C1 segment of cervical spinal cord (tissue), 14 donors: ENCODE data around the gene BRMS1.
"Not testable (repeated sequence)": the region's sequence is repeated elsewhere in the genome, so short reads cannot be mapped to it uniquely, and the experiment has no call there.

ENCODE experiments used
- DNase-seq, 14 donors: peaks; one replicate each; lab custom pipeline; 2025; lab: John Stamatoyannopoulos, UW

The BRMS1 gene

DNA sequence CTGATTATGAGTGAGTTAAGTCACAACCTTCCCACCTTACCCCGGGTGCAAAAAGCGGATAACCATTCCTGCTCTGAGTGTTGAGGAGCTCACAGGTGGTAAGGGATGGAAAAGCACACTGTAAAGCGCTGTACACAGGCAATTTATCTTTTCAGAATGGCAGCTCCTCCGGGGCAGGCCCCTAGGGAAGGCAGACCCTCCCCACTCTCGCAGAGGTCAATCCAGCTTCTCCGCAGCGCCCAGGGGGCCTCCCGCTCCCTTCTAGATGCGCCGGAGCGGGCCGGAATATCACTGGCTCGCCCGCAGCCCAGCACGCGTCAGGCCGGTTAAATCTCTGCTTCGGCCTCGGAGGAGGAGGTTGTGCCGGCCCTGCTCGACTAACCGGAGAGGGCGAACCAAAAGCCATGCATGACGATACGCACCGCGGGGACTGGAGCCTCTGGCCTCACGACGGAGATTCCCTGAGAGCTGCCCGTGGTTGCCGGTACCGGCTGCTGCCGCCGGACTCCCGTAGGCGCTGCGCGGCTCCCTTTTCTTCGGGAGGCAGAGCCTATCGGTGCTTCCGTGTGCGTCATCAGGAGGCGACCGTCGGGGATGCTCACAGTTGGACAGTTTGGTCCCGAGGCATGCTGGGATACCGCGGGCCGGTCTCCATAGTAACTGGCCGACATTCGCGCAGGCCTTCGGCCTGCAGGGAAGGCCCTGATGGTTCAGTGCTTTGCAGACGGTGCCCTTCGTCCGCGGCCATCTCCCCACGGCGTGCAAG is at the start of gene BRMS1:
Gene BRMS1 (minus strand): TSS at position 555 of the 766 bp plus-strand sequence. CDS start 2,870 bp downstream, outside the sequence.
- DNase-seq: peak; percentile 63 to 97 (median 92)

DNA sequence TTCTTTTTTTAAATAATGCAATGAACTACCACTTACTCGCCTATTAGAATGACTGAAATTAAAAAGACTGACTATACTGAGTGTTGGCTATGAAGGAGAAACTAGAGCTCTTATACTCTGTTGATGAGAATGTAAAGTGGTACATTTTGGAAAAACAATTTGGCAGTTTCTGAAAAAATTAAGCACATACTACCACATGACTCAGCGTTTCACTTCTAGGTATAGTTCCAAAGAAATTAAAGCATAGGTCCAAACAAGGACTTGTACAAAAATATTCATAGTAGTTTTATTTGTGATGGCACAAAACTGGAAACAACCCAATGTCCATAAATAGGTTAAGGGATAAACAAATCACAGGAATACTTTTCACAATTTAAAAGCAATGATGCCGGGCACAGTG is 49.0 kb upstream of the BRMS1 start:
- DNase-seq: no peak

DNA sequence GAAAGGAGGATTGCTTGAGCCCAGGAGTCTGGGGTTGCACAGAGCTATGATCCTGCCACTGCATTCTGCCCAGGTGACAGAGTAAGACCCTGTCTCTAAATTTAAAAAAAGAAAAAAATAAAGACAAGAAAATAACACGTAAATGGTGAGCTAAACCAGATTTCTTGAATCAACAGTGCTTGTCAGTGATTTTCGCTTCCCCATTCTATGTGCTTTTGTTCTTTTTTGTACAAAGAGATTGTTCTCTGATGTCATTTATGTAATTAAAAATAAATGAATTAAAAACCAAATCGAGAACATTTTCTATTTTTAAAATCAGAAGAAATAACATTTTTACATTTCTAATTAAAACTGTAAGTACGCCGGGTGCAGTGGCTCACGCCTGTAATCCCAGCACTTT is 46.4 kb upstream of the BRMS1 start:
- DNase-seq: no peak

- peak in 2 of 14 donors; percentile 9 to 20 for DNase-seq
Measured at GRCh38 chr11:66388780-66389386, 44.0 kb upstream of the BRMS1 start.

GRCh38 chr11:66386171-66387069 is 41.5 kb upstream of the BRMS1 start:
- DNase-seq: peak in 11 of 14 donors; percentile 24 to 85 (median 64)

DNA sequence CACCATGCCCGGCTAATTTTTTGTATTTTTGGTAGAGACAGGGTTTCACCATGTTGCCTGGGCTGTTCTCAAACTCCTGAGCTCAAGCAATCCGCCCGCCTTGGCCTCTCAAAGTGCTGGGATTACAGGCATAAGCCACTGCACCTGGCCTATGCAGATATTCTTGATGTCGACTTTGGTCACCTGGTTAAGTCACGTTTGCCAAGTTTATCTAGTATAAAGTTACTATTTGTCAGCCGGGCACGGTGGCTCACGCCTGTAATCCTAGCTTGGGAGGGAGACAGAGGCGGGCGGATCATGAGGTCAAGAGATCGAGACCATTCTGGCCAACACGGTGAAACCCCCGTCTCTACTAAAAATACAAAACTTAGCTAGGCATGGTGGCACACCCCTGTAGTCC is 39.4 kb upstream of the BRMS1 start:
- not testable (repeated sequence) for DNase-seq

DNA sequence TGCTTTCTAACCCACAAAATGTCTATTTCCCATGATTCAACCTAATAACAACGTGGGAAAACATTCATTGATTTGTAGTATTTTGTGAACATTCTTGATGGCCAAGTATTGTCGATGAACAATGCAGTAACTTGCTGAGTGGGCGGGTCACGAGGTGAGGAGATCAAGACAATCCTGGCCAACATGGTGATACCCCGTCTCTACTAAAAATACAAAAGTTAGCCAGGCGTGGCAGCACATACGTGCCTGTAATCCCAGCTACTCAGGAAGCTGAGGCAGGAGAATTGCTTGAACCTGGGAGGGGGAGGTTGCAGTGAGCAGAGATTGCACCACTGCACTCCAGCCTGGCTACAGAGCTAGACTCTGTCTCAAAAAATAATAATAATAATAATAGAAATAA is 35.4 kb upstream of the BRMS1 start:
- not testable (repeated sequence) for DNase-seq

DNA sequence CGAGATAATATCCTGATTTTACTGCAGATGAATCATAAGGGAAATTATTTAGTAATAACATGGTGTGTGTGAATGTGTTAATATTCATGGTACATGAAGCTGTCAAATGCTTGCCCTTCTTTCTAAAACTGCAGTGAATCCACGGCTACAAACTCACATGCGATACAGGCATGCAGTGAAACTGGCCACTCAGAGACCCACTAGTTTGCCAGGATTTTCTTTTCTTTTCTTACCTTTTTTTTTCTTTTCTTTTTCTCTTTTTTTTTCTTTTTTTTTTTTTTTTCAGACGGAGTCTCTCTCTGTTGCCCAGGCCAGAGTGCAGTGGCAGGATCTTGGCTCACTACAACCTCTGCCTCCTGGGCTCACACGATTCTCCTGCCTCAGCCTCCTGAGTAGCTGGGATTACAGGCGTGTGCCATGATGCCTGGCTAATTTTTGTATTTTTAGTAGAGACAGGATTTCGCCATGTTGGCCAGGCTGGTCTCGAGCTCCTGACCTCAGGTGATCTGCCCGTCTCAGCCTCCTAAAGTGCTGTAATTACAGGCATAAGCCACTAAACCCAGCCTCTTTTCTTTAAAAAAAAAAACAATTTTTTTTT is 28.9 kb upstream of the BRMS1 start:
- not testable (repeated sequence) for DNase-seq

DNA sequence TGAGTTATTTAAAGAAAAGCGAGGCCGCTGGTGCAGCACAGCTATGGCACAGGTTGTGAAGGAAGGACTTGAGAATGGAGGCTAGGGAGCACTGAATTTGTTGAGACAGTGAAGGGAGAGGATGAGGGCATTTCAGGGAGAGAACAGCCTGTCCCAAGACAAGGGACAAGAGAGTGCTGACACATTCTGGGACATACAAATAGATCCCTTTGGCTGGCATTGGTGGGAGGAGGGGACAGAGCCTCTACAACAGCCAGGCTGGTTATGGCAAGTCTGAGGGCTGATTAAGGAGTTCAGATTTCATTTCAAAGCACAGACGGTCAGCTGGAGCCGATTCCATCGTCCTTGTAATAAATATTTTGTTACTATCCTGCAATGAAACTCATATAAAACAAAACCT is 28.4 kb upstream of the BRMS1 start:
- DNase-seq: peak in 5 of 14 donors; percentile 1 to 66 (median 37)

DNA sequence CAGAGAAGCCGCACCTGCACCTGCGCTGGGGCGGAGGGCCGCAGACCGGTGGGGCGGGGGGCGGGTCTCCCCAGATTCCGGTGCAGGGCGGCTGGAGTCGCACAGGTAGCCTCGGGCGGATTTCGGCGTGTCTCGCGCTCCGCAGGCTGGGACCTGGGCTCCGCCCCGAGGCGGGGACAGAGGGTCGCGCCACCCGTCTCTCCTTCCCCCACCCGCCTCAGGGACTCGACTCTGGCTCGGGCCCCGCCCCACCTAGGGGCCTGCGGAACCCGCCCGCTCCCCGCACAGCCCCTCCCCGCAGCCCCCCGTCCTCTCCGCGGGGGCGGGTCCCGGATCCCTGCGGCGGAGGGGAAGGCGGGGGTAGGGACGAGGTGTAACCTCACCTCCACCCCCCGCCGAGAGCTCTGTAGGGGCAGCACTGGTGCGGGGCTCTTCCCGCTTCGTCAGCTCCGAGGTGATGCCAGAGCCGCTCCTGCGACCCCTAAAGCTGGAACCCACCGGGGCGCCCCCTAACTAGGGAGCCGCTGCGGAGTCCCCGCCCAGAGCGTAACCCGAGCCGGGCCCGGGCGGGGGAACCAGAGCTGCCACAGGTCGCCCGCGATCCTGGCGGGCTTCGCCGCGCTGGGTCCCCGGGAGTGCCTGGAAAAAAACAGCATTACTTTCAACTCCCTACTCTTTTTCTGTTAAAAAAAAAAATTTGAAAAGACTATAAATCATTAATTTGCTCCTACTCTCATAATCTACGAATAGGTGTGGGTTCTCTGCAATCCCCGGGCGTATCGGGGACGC is 26.9 kb upstream of the BRMS1 start, which contains the start of gene SLC29A2:
Gene SLC29A2 (minus strand): TSS at position 134 of the 789 bp plus-strand sequence. CDS start 169 bp downstream, outside the sequence.
- DNase-seq: peak in 7 of 14 donors; percentile 26 to 71 (median 50)

- no peak for DNase-seq
Measured at GRCh38 chr11:66369073-66369894, 24.4 kb upstream of the BRMS1 start.

GRCh38 chr11:66368484-66368883 is 23.6 kb upstream of the BRMS1 start:
- no peak for DNase-seq

- DNase-seq: no peak
Measured at GRCh38 chr11:66367561-66368312, 22.8 kb upstream of the BRMS1 start.

- no peak for DNase-seq
Measured at GRCh38 chr11:66366844-66367477, 22.1 kb upstream of the BRMS1 start.

DNA sequence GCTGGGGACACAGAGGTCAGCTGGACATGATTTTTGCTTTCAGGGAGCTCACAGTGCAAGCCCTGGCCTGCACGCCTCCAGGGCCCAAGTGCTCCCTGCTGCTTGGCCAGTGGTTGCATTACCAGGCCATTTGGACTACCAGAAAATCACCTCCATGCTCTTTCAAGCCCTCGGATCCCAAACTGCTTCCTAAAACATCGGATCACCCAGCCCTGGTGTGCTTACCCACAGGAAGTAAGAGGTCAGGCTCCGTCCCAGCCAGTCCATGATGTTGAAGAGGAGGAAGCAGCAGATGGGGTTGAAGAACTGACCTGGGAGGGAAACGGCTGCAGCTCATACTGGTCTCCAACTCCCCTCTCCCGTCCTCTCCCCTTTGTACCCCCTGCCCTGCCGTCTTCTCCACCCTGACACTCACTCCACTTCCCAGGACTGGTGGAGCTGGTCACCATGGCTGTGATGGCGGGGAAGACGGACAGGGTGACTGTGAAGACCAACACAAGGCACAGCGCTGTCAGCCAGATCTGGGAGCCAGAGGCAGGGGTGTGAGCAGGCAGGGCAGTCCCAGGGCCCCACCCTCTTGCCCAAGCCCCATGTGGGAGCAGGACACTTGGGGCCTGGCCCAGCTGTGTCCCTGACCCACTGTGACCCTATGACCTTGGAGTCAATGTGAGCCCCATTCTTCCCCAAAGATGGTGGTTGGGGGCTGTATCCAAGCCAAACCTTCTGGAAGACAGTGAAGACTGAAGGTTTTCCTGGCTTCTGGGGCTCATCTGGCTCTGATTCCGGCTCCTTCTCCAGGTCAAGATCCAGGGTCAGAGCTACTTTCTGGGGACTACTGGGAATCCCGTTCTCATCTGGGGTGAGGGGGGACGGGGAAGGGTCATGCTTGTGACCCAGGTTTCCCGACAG is 21.1 kb upstream of the BRMS1 start:
- DNase-seq: no peak

DNA sequence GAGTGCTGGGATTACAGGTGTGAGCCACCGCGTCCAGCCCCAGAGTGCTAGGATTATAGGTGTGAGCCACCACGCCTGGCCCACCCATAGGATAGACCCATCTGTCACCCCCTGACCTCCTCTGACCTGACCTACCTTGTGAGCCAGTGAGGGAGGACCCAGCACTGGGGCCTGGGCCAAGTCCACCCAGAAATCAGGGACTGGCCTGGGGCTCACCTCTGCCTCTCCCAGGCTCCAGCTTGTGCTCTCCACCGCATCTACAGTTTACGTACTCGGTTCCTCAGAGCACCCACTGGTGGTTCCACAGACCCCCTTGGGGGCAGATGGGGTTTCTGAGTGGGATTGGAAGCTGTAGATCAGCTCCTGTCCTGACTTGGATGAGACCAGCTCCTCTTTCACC is 20.3 kb upstream of the BRMS1 start:
- DNase-seq: no peak

GRCh38 chr11:66363805-66364535 is 19.1 kb upstream of the BRMS1 start:
- DNase-seq: no peak
